Brain pericyte (primary cell): ENCODE data around the gene FARP2.
"Not testable (repeated sequence)": the region's sequence is repeated elsewhere in the genome, so short reads cannot be mapped to it uniquely, and the experiment has no call there.

Experiments
- DNase-seq: peaks from one replicate; pipeline ENCODE4 v3.0.0-alpha.2; 2012; ENCODE audit warnings: low read depth, low spot score

The FARP2 gene

GRCh38 chr2:241399941-241400922 lies 44.1 kb downstream of the FARP2 start:
- DNase-seq: no peak

- DNase-seq: no peak
Measured at GRCh38 chr2:241408849-241409248, 52.8 kb downstream of the FARP2 start.

DNA sequence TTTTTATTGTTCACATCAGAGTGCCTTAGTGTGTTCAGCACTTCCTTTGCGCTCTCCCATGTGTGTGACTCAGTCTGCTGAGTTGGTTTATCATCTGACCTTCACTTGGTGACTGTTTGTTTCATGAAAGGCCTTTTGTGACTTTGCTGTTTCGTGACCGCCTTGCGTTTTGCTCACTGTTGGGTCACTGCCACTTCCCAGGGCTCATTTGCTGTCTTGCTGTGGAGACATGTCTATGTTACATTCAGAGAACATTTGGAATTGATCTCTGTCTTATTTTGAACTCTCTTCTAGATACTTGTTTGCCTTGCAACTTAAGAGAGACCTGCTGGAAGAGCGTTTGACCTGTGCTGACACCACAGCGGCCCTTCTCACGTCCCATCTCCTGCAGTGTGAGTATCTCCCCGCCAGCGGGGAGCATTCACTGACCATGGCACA lies 54.7 kb downstream of the FARP2 start:
- DNase-seq: peak; percentile 54

GRCh38 chr2:241412144-241412543 lies 56.1 kb downstream of the FARP2 start:
- peak; percentile 94 for DNase-seq

DNA sequence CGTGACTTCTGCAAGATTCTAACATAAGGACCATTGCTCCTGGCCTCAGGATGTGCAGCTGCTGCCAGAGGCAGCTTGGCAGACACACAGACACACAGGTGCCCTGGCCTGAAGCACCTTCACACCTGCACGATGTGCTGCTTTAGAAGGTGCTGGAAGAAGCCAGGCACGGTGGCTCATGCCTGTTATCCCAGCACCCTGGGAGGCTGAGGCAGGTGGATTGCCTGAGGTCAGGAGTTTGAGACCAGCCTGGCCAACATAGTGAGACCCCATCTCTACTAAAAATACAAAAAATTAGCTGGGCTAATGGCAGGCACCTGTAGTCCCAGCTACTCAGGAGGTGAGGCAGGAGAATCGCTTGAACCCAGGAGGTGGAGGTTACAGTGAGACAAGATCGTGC lies 57.4 kb downstream of the FARP2 start:
- DNase-seq: not testable (repeated sequence)

GRCh38 chr2:241413929-241414580 lies 58.0 kb downstream of the FARP2 start:
- no peak for DNase-seq

DNA sequence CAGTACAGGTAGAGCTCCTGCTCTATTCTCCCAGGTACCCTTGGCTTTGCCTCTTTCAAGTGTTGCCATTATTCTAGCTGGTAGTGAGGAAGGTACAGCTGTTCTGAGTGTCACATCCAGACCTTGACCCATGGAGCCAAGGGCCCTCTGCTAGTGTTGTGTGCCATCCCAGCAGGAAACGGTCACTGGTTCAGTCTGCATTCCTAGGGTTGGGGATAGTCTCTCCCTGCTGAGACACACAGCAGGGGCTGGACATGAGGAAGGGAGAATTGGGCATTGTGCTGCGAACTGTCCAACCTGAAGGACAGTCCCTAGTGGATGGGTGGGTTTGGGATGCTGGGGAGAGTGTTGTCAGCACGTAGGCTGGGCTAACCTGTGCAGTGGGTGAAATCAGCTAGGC lies 59.1 kb downstream of the FARP2 start:
- DNase-seq: no peak

GRCh38 chr2:241417626-241418025 lies 61.5 kb downstream of the FARP2 start:
- DNase-seq: no peak

DNA sequence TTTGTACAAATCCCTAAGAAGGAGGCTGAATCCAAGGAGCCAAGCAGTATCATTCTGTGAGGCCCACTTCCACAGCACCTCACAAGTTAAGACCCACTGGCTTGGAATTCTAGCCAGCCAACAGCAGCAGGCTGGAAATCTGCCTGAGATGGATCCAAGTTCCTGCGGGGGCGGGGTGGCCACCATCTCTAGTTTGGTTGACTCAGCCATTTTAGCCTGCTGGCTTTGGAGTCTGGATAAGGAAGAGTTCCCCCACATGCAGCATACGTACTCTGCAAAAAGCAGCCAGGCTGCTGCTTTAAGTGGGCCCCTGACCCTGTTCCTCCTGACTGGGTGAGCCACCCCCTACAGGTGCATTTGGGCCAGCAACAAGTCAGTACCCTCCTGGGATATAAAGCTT lies 65.2 kb downstream of the FARP2 start:
- DNase-seq: no peak

DNA sequence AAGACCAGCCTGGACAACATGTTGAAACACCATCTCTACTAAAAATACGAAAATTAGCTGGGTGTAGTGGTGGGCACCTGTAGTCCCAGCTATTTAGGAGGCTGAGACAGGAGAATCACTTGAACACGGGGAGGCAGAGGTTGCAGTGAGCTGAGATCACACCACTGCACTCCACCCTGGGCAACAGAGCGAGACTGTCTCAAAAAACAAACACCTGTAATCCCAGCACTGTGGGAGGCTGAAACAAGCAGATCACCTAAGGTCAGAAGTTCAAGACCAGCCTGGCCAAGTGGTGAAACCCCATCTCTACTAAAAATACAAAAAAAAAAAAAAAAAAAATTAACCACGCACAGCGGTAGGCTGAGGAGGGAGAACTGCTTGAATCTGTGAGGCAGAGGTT lies 65.9 kb downstream of the FARP2 start:
- not testable (repeated sequence) for DNase-seq

DNA sequence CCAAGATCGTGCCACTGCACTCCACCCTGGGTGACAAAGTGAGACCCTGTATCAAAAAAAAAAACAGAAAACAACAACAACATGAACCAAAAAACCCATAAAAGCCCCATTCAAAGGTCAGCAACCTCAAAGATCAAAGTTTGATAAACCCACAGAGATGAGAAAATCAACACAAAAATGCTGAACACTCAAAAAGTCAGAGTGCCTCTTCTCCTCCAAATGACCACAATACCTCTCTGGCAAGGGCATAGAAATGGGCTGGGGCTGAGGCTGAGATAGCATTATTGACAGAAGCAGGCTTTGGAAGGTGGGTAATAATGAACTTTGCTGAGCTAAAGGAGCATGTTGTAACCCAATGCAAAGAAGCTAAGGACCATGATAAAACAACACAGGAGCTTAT lies 66.3 kb downstream of the FARP2 start:
- no peak for DNase-seq

DNA sequence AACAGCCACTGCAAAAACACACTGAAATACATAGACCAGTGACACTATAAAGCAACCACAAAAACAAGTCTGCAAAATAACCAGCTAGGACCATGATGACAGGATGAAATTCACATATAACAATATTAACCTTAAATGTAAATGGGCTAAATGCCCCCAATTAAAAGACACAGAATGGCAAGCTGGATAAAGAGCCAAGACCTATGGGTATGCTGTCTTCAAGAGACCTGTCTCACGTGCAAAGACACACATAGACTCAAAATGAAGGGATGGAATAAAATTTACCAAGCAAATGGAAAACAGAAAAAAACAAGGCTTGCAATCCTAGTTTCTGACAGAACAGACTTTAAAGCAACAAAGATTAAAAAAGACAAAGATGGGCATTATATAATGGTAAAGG lies 67.4 kb downstream of the FARP2 start:
- not testable (repeated sequence) for DNase-seq

DNA sequence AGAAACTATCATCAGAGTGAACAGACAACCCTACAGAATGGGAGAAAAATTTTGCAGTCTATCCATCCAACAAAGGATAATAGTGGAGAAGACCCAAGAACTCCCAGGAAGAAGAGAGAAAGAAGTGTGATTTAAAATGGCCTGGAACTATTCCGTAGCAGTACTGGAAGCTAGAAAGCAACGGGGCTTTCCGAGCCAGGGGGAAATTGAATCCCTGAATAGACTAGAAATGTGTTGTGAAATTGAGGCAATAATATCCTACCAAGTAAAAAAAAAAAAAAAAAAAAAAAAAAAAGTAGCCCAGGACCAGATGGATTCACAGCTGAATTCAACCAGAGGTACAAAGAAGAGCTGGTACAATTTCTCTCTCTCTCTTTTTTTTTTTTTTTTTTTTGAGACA lies 69.3 kb downstream of the FARP2 start:
- no peak for DNase-seq

- no peak for DNase-seq
Measured at GRCh38 chr2:241430178-241430577, 74.1 kb downstream of the FARP2 start.

GRCh38 chr2:241432824-241433448 lies 76.9 kb downstream of the FARP2 start:
- DNase-seq: no peak

DNA sequence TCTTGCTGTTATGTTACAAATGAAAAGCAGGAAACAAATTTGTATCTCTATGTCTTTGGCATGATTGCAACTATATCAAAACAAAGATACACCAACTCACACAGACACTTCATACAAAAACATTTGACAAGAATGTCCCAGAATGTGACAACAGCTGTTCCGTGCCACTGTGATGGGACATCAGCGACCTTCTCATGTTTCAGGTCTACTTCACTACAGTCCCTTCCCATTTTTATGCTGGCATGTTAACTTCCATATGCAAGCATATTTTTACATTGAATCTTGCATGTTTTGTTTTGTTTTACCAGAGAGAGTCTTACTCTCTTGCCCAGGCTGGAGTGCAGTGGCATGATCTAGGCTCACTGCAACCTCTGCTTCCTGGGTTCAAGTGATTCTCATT lies 81.1 kb downstream of the FARP2 start:
- DNase-seq: no peak

DNA sequence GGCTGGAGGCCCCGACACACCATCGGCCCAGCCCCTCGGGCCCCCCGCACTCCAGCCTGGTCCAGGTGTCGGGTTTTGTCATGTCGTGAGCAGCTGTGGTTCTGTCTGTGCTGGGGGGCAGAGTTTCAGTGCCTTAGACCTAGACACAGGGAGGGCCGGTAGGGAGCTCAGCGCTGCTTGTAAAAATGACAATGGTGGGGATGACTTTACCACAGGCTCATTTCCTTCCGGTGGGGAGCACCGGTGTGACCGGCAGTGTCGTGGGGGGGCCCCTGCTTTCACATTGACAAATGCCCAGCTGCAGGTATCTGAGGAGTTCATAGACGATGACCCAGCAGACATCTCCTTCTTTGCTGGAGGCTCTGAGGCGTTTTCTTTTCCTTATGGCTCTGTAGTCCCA lies 85.4 kb downstream of the FARP2 start:
- no peak for DNase-seq

DNA sequence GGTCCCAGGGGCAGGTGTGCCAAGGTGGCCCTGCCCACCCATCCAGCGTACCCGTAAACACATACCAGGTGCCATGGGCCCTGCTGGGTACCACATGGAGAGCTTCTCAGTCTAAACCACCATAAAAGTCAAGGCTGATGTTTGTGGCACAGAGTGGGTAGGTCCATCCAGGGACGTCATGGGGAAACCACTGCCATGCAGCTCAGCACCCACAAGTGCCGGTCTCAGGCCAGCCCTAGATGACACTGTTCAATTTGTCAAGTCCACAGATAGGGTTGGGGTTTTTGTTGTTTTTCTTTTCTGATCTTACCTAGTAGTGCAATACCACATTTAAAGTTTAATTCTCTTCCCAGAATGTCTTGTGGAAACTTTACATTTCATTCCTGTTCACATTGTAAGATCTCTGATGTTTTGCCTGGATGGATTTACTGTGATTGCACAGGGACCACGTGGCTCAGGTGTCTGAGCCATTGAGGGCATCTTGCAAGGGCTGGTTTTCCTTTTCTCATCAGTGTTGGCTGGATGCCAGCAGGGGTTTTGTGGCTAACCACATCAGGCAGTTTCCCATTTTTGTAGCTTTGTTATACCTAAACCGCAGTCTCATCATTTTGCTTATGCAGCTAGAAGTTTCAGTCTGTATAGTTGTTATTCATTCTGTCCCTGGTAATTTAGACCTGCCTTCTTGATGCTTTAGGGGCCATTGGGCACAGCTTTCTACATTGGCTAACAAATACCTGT lies 87.6 kb downstream of the FARP2 start:
- DNase-seq: no peak

DNA sequence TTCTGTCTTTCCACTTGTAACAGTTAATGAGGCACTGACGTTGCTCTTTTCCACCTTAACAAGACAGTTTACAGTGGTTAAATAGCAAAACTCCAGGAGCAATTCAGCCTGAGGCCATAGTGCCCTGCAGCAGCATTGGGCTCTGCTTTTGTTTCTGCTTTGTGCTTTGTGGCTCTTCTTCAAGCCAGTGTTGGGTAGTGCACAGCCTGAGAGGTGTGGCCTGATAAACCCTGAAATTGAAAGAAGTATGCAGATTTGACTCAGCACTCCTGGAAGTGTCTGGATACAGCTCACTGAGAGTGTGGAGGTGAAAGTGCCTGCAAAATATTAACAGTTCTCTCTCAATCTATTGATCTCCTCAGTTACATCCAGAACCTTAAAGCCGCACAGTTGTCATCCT lies 89.3 kb downstream of the FARP2 start:
- no peak for DNase-seq

- DNase-seq: not testable (repeated sequence)
Measured at GRCh38 chr2:241450092-241450491, 94.0 kb downstream of the FARP2 start.

DNA sequence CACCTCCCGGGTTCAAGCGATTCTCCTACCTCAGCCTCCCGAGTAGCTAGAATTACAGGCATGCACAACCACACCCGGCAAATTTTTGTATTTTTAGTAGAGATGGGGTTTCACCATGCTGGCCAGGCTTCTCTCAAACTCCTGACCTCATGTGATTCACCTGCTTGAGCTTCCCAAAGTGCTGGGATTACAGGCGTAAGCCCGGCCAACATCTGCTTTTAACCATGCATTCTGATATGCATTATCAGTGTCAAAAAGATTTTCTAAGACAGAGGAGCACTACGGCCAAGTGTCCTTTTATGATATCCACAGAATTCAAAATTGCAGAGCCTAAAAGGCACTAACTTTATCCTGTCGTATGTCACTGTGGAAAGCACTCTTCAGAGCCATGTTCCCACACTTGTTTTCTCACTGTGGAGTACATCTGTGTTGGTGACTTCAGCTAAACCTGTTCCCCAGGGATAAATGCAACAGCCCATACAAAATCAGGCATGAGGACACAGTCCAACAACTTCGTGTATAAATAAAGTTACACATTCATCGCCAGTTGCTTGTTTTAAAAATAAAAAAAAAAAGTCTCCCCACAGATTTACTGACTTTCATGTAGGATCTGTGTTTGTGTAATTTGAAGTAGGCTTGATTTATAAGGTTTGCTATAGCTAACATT lies 95.9 kb downstream of the FARP2 start:
- no peak for DNase-seq
